ENCODE results near the gene FOXP1. TPM values are rescaled to one million over a fixed set of nuclear protein-coding genes. Genes with fewer than 3 reads are reported as not detected.

Gene FOXP1
- total and polyA plus RNA-seq, 3 donors from 2014 or later: 37.8 to 105 (median 75.9) TPM

- intact Hi-C loops (cut with DNase I; ENCODE audit: low total_unique reads): no loop called here
Observed at GRCh38 chr3:71406972-71407810, 176.3 kb downstream of the FOXP1 start.

GRCh38 chr3:71402911-71403310 is 180.6 kb downstream of the FOXP1 start:
- Histone ChIP-seq H3K36me3 (ENCODE audit: low read depth, missing control alignments) (no peaks in the 10 kb centered on the region), H3K4me3 (no peak overlapping the region), H3K27me3 (no peaks in the 10 kb centered on the region), H3K4me1 (no peaks in the 10 kb centered on the region), H3K9me3 (no peaks in the 10 kb centered on the region), H3K27ac (no peak overlapping the region)
- WGBS, 2 donors: 77 to 84% methylated on average over 2 of the region's 2 CpGs
- DNase-seq: no peak
- TF ChIP-seq CTCF (IDR thresholded peaks at IDR 0.05): no peak
- TF ChIP-seq POLR2A (IDR thresholded peaks at IDR 0.05): no peak
- intact Hi-C loops (cut with DNase I; ENCODE audit: low total_unique reads): no loop called here

More at GRCh38 chr3:71406972-71407810, 176.3 kb downstream of the FOXP1 start:
- Histone ChIP-seq H3K4me3 (no peak overlapping the region), H3K9me3 (no peaks in the 10 kb centered on the region), H3K4me1 (no peaks in the 10 kb centered on the region), H3K27me3 (no peaks in the 10 kb centered on the region), H3K27ac (no peak overlapping the region), H3K36me3 (ENCODE audit: low read depth, missing control alignments) (no peaks in the 10 kb centered on the region)
- TF ChIP-seq CTCF (IDR thresholded peaks at IDR 0.05) (no peak), POLR2A (IDR thresholded peaks at IDR 0.05) (no peak)
- 89 to 90% methylated on average over 10 of the region's 10 CpGs for WGBS, 2 donors
- DNase-seq: no peak

GRCh38 chr3:71402280-71402679 is 181.2 kb downstream of the FOXP1 start:
- no peak overlapping the region for H3K4me3 ChIP-seq
- no peak overlapping the region for H3K27ac ChIP-seq
- H3K27me3 ChIP-seq: no peaks in the 10 kb centered on the region
- no peaks in the 10 kb centered on the region for H3K4me1 ChIP-seq
- DNase-seq: no peak
- H3K9me3 ChIP-seq: no peaks in the 10 kb centered on the region
- H3K36me3 ChIP-seq (ENCODE audit: low read depth, missing control alignments): no peaks in the 10 kb centered on the region
- 77 to 90% methylated on average over 4 of the region's 4 CpGs for WGBS, 2 donors
- intact Hi-C loops (cut with DNase I; ENCODE audit: low total_unique reads): no loop called here
- no peak for TF ChIP-seq CTCF (IDR thresholded peaks at IDR 0.05)

GRCh38 chr3:71401695-71402231 is 181.8 kb downstream of the FOXP1 start:
- no peaks in the 10 kb centered on the region for H3K9me3 ChIP-seq
- no peak overlapping the region for H3K4me3 ChIP-seq
- no peaks in the 10 kb centered on the region for H3K4me1 ChIP-seq
- WGBS, 2 donors: 86 to 89% methylated on average over 12 of the region's 12 CpGs
- TF ChIP-seq POLR2A (IDR thresholded peaks at IDR 0.05): no peak
- no peak for TF ChIP-seq CTCF (IDR thresholded peaks at IDR 0.05)
- intact Hi-C loops (cut with DNase I; ENCODE audit: low total_unique reads): no loop called here
- H3K27me3 ChIP-seq: no peaks in the 10 kb centered on the region
- no peak for DNase-seq
- no peaks in the 10 kb centered on the region for H3K36me3 ChIP-seq (ENCODE audit: low read depth, missing control alignments)
- H3K27ac ChIP-seq: no peak overlapping the region
